Subcutaneous adipose tissue (tissue), 4 donors: ENCODE data around the gene ARNT2. TPM values are rescaled to one million over a fixed set of nuclear protein-coding genes. Genes with fewer than 3 reads are reported as not detected.

ENCODE experiments used
- CTCF ChIP-seq: fragments of 450-650 bp; IDR thresholded peaks from one replicate; pipeline ENCODE4 v1.5.1; 2016; ENCODE audit warnings: low read depth, mild to moderate bottlenecking, control low read depth, antibody characterized with exemption, moderate library complexity
- total RNA-seq, 4 donors: library from RNA; depleted of rRNA; stranded (reverse); fragments of >200 nt; gene quantifications; one replicate each; pipeline ENCODE4 v1.1.0, GENCODE V29; 2016

Gene ARNT2
- 1 to 10 TPM in 3 of 4 donors, under 1 TPM in 1; 0.16 to 4.3 (median 2.3) TPM for total RNA-seq

GRCh38 chr15:80404057-80404760, at the start of gene ARNT2:
TSS of gene ARNT2 (plus strand) at chr15:80404382. CDS start at chr15:80404516, 134 bp downstream.
- TF ChIP-seq CTCF = no peak

GRCh38 chr15:80367094-80367493, 37.1 kb upstream of the ARNT2 start:
- TF ChIP-seq CTCF = no peak

GRCh38 chr15:80367661-80368060, 36.5 kb upstream of the ARNT2 start:
- TF ChIP-seq CTCF = no peak

GRCh38 chr15:80371924-80372323, 32.3 kb upstream of the ARNT2 start:
- TF ChIP-seq CTCF = no peak

- TF ChIP-seq CTCF = no peak
Measured at GRCh38 chr15:80374441-80374840, 29.7 kb upstream of the ARNT2 start.

GRCh38 chr15:80375968-80376891, 28.0 kb upstream of the ARNT2 start:
- TF ChIP-seq CTCF = no peak

- TF ChIP-seq CTCF = no peak
Measured at GRCh38 chr15:80379693-80380092, 24.5 kb upstream of the ARNT2 start.
